ENCODE measurements around the gene ITPR3.

ITPR3 gene

DNA sequence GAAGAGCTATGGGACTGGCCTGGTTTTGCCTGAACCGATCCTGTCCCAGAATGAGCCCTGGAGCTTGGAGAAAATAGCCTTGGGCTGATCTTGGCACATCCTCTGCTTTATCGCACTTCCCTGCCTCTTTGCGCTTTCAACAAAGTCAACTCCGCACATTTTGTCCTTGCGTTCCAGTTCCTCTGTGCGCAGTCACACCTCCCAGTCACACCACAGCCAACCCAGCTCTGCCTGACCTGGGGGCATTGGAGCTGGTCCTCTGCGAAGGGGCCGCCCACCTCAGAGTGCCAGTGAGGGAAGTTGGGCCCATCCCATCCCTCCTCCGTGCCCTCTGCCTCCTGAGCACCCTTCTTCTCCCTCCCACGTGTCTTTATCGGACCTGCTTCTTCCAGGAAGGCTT is 107.3 kb downstream of the ITPR3 start:
- Mint-ChIP-seq H3K27me3 (ENCODE audit: low read depth) (peaks cover 15% of the 10 kb centered on the region), H3K4me1 (ENCODE audit: low read depth) (peaks cover 9% of the 10 kb centered on the region), H3K9me3 (no peaks in the 10 kb centered on the region), H3K27ac (no peak overlapping the region), H3K4me3 (no peak overlapping the region), H3K36me3 (ENCODE audit: low read depth) (no peaks in the 10 kb centered on the region)

DNA sequence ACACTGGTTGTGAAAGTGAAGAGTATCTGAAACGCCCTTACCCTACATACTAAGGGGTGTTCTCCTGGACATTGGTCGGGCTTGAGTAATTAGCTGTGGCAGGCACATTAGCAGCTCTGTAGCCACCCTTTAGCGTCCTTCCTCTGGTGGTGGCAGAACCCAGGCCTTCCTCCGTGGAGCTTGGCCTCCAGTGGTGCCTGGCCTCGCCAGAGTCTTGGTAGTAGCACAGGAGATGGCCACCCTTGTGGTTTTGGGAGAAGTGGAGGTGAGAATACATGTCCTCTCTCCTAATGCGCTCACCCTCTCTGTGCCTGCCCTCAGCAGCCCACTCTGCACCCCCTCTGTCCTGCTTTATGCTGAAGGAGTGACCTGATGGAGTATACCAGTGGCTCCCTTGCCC is 107.9 kb downstream of the ITPR3 start:
- Mint-ChIP-seq H3K4me1 (ENCODE audit: low read depth) (peaks cover 7% of the 10 kb centered on the region), H3K27ac (no peak overlapping the region), H3K4me3 (no peak overlapping the region), H3K9me3 (no peaks in the 10 kb centered on the region), H3K36me3 (ENCODE audit: low read depth) (no peaks in the 10 kb centered on the region), H3K27me3 (ENCODE audit: low read depth) (peaks cover 8% of the 10 kb centered on the region)

DNA sequence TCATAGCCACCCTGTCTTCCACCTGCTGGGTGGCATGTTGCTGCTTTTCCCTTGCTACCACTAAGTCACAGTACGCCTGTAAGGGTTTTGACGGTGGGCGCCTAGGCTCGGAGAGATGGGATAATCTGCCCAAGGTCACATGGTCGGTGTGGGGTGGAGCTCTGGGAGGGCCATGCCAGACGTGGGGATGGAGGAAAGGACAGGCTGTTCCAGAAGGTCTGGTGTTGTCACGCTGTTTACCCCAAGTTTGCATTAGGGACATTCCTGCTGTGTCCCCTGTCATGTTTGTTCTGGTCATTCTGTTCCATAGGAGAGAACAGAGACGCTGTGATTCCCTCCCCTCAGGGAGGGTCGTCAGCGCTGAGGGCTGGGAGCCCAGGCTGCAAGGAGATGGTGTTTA is 109.5 kb downstream of the ITPR3 start:
- Mint-ChIP-seq H3K9me3 (no peaks in the 10 kb centered on the region), H3K27me3 (ENCODE audit: low read depth) (no peaks in the 10 kb centered on the region), H3K4me1 (ENCODE audit: low read depth) (no peaks in the 10 kb centered on the region), H3K36me3 (ENCODE audit: low read depth) (no peaks in the 10 kb centered on the region), H3K4me3 (no peak overlapping the region), H3K27ac (no peak overlapping the region)

GRCh38 chr6:33731035-33731434 is 109.9 kb downstream of the ITPR3 start:
- no peaks in the 10 kb centered on the region for H3K36me3 Mint-ChIP-seq (ENCODE audit: low read depth)
- H3K4me1 Mint-ChIP-seq (ENCODE audit: low read depth) = no peaks in the 10 kb centered on the region

DNA sequence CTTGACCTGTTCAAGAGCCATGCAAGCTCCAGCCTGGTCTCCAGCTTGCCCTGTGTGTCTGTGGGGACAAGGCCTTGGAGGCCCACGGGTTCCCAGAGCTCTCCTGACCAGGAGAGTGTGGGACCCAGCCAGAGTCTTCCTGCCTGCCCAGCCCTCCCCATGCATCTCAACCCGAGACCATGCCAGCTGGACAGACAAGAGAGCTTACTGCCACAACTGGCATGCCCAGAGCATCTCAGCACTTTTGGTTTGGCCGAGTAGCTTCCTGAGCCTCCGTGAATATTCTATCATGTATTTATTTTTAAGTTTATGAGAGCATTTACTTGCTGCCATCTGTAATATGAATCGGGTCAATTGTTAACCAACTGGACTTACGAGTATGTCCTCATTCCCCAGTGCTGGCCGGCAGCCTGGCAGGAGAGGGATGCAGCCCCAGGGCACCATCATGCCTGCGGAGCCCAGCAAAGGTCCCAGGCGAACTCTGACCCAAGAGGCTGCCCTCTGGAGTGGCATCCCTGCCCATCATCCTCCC is 110.7 kb downstream of the ITPR3 start:
- Mint-ChIP-seq H3K4me3 (no peak overlapping the region), H3K36me3 (ENCODE audit: low read depth) (no peaks in the 10 kb centered on the region), H3K27me3 (ENCODE audit: low read depth) (no peaks in the 10 kb centered on the region), H3K27ac (no peak overlapping the region), H3K9me3 (no peaks in the 10 kb centered on the region), H3K4me1 (ENCODE audit: low read depth) (no peaks in the 10 kb centered on the region)

More at GRCh38 chr6:33731035-33731434, 109.9 kb downstream of the ITPR3 start:
- H3K4me3 Mint-ChIP-seq = no peak overlapping the region
- H3K9me3 Mint-ChIP-seq = no peaks in the 10 kb centered on the region
- H3K27ac Mint-ChIP-seq = no peak overlapping the region
- H3K27me3 Mint-ChIP-seq (ENCODE audit: low read depth) = no peaks in the 10 kb centered on the region

DNA sequence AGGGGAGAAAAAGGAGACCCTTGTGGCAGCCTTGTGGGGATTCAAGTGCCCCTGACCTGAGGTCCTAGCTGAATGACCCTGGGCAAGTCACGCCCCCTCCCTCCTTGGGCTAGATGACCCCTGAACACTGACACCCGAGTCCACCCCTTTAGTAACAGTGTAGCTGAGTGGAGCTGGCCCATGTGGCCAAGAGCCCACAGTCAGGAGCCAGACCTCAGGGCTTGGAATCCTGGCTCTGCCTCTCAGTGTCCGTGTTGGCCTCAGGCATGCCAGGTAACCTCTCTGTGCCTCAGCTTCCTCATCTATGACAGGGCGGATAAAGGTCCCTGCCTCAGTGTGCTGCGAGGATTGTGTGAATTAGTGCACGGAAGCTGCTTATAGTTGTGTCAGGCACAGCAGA is 111.3 kb downstream of the ITPR3 start:
- Mint-ChIP-seq H3K9me3 (no peaks in the 10 kb centered on the region), H3K4me1 (ENCODE audit: low read depth) (no peaks in the 10 kb centered on the region), H3K27ac (no peak overlapping the region), H3K36me3 (ENCODE audit: low read depth) (no peaks in the 10 kb centered on the region), H3K27me3 (ENCODE audit: low read depth) (no peaks in the 10 kb centered on the region), H3K4me3 (no peak overlapping the region)

DNA sequence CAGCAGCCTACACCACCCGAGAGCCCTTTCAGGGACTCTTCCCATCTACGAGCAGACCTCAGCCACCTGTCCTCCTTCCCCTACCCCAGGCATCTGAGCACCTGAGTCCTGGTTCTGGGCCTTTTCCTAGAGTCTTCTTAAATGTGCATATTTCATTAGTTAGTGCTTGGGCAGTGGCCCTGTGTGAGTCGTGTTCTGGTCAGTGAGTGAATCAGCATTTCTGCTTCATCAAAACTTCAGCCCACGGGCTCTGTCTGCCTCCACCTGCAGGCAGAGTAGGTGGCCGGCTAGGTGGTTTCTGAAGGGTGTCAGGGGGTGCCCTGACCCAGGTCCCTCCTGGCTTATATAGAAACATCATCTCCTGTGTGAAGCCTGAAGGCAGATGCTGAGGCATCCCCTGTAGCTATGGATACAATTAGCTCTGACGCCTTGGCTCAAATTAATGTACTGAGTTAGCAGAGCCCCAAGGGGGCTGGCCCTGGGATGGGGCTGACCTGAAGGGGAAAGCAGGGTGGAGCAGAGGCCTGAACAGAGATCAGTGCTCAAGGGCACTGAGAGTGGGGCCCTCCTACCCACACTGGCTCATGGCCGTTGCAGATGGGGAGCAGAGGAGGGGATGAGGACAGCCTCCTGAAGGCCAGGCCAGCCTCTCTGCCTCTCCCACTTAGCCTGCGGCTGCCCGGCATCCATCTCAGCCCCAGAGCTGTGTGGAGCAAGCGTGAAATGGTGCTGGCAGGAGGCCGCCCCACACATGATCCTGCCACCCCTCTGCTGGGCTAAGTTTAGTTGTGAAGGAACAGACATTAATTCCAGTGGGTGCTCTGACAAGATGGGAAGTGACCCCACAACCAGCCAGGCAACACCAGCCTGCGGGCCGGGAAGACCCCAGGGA is 111.9 kb downstream of the ITPR3 start:
- Mint-ChIP-seq H3K9me3 (no peaks in the 10 kb centered on the region), H3K4me1 (ENCODE audit: low read depth) (no peaks in the 10 kb centered on the region), H3K27ac (no peak overlapping the region), H3K4me3 (no peak overlapping the region), H3K27me3 (ENCODE audit: low read depth) (no peaks in the 10 kb centered on the region), H3K36me3 (ENCODE audit: low read depth) (no peaks in the 10 kb centered on the region)

GRCh38 chr6:33733709-33734007 is 112.5 kb downstream of the ITPR3 start:
- H3K4me3 Mint-ChIP-seq = no peak overlapping the region
- H3K9me3 Mint-ChIP-seq = no peaks in the 10 kb centered on the region
- no peak overlapping the region for H3K27ac Mint-ChIP-seq
- no peaks in the 10 kb centered on the region for H3K27me3 Mint-ChIP-seq (ENCODE audit: low read depth)
- no peaks in the 10 kb centered on the region for H3K36me3 Mint-ChIP-seq (ENCODE audit: low read depth)
- no peaks in the 10 kb centered on the region for H3K4me1 Mint-ChIP-seq (ENCODE audit: low read depth)

- no peaks in the 10 kb centered on the region for H3K36me3 Mint-ChIP-seq (ENCODE audit: low read depth)
- no peaks in the 10 kb centered on the region for H3K4me1 Mint-ChIP-seq (ENCODE audit: low read depth)
- H3K9me3 Mint-ChIP-seq = no peaks in the 10 kb centered on the region
- H3K27me3 Mint-ChIP-seq (ENCODE audit: low read depth) = no peaks in the 10 kb centered on the region
- no peak overlapping the region for H3K27ac Mint-ChIP-seq
- H3K4me3 Mint-ChIP-seq = no peak overlapping the region
Observed at GRCh38 chr6:33735216-33735615, 114.1 kb downstream of the ITPR3 start.

GRCh38 chr6:33737267-33738026 is 116.3 kb downstream of the ITPR3 start:
- H3K4me3 Mint-ChIP-seq = no peak overlapping the region
- no peaks in the 10 kb centered on the region for H3K4me1 Mint-ChIP-seq (ENCODE audit: low read depth)
- H3K36me3 Mint-ChIP-seq (ENCODE audit: low read depth) = no peaks in the 10 kb centered on the region
- H3K27ac Mint-ChIP-seq = no peak overlapping the region
- no peaks in the 10 kb centered on the region for H3K9me3 Mint-ChIP-seq
- H3K27me3 Mint-ChIP-seq (ENCODE audit: low read depth) = peaks cover under 1% of the 10 kb centered on the region

DNA sequence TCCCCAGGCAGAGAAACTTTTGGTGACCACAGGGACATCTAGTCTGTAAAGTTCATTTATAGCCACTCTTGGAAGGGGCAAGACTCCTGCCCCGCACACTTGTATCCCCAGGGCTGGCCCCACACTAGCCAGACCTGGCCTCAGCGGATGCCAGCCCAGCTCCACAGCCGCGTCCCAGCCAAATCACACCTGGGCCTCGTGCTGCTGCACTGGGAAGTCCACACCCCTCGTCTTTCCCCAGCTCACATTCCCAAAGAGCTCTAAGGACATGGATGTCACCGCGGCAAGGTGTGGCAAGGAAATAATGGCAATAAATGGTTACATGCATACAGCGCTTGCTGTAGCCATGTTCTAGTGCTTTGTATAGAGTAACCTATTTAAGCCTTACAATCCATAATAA is 117.0 kb downstream of the ITPR3 start:
- Mint-ChIP-seq H3K4me3 (no peak overlapping the region), H3K9me3 (no peaks in the 10 kb centered on the region), H3K36me3 (ENCODE audit: low read depth) (no peaks in the 10 kb centered on the region), H3K27me3 (ENCODE audit: low read depth) (peaks cover 6% of the 10 kb centered on the region), H3K27ac (no peak overlapping the region), H3K4me1 (ENCODE audit: low read depth) (no peaks in the 10 kb centered on the region)

- Mint-ChIP-seq H3K27me3 (ENCODE audit: low read depth) (peaks cover 6% of the 10 kb centered on the region), H3K36me3 (ENCODE audit: low read depth) (no peaks in the 10 kb centered on the region), H3K9me3 (no peaks in the 10 kb centered on the region), H3K4me1 (ENCODE audit: low read depth) (no peaks in the 10 kb centered on the region), H3K4me3 (no peak overlapping the region), H3K27ac (no peak overlapping the region)
Observed at GRCh38 chr6:33738879-33739278, 117.8 kb downstream of the ITPR3 start.

DNA sequence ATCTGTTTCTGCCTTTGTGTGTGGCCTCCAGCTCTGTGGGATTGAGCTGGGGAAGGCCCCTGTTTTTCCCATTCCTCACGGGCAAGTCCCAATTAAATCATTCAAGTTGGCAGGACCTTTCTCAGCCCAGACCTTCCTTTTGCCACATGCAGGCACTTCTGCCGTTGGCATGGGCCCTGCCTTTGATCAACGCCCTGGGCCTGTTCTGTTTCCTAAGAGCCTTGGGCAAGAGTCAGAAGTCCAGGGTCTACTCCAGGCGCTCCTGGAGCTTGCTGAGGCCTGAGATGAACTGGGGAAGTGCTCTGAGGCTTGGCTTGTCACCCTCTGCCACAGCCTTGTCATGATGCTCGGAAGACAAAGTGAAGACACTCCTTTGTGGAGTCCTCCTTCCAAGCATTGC is 118.4 kb downstream of the ITPR3 start:
- Mint-ChIP-seq H3K36me3 (ENCODE audit: low read depth) (no peaks in the 10 kb centered on the region), H3K4me1 (ENCODE audit: low read depth) (no peaks in the 10 kb centered on the region), H3K27ac (no peak overlapping the region), H3K9me3 (no peaks in the 10 kb centered on the region), H3K4me3 (no peak overlapping the region), H3K27me3 (ENCODE audit: low read depth) (peaks cover 10% of the 10 kb centered on the region)

GRCh38 chr6:33740204-33740608 is 119.1 kb downstream of the ITPR3 start:
- no peak overlapping the region for H3K4me3 Mint-ChIP-seq
- peaks cover 10% of the 10 kb centered on the region for H3K27me3 Mint-ChIP-seq (ENCODE audit: low read depth)
- no peaks in the 10 kb centered on the region for H3K9me3 Mint-ChIP-seq
- H3K36me3 Mint-ChIP-seq (ENCODE audit: low read depth) = no peaks in the 10 kb centered on the region
- H3K4me1 Mint-ChIP-seq (ENCODE audit: low read depth) = no peaks in the 10 kb centered on the region
- H3K27ac Mint-ChIP-seq = no peak overlapping the region

DNA sequence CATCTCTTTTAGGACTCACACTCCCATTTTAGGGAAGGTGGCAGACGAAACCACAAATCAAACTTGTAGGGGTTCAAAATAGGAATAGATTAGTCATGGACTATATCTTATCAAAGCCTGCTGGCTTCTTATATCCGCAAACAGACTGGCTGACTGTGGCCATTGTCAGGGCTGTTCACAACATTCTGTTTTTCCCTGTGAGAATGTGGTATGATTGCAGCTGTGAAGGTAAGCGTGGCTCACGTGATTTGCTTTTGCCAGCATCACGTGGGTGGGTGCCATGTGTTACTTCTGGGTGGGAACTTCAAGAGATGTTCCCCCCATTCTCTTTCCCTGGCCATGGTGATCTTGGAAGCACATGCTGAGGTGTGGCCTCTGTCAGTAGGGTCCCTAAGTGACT is 119.7 kb downstream of the ITPR3 start:
- Mint-ChIP-seq H3K36me3 (ENCODE audit: low read depth) (no peaks in the 10 kb centered on the region), H3K4me1 (ENCODE audit: low read depth) (no peaks in the 10 kb centered on the region), H3K4me3 (no peak overlapping the region), H3K9me3 (no peaks in the 10 kb centered on the region), H3K27ac (no peak overlapping the region), H3K27me3 (ENCODE audit: low read depth) (peaks cover 10% of the 10 kb centered on the region)
